Measurements from ENCODE around the gene CAPN12.
"Not testable (repeated sequence)": the region's sequence is repeated elsewhere in the genome, so short reads cannot be mapped to it uniquely, and the experiment has no call there.

CAPN12 gene

GRCh38 chr19:38770949-38771275 lies 26.6 kb upstream of the CAPN12 start:
- DNase-seq: not testable (repeated sequence)

GRCh38 chr19:38770228-38770948 lies 26.1 kb upstream of the CAPN12 start:
- not testable (repeated sequence) for DNase-seq

GRCh38 chr19:38769635-38770211 lies 25.4 kb upstream of the CAPN12 start:
- peak; percentile 90 for DNase-seq

GRCh38 chr19:38766276-38767047 lies 22.2 kb upstream of the CAPN12 start:
- no peak for DNase-seq

GRCh38 chr19:38765214-38765613 lies 20.9 kb upstream of the CAPN12 start:
- DNase-seq: no peak

- no peak for DNase-seq
Measured at GRCh38 chr19:38763795-38764220, 19.5 kb upstream of the CAPN12 start.

- DNase-seq: not testable (repeated sequence)
Measured at GRCh38 chr19:38761884-38762389, 17.7 kb upstream of the CAPN12 start.

GRCh38 chr19:38760805-38761517 lies 16.7 kb upstream of the CAPN12 start:
- DNase-seq: not testable (repeated sequence)

- no peak for DNase-seq
Measured at GRCh38 chr19:38759590-38760003, 15.3 kb upstream of the CAPN12 start.

- not testable (repeated sequence) for DNase-seq
Measured at GRCh38 chr19:38754196-38754595, 9.9 kb upstream of the CAPN12 start.

GRCh38 chr19:38753783-38754182 lies 9.5 kb upstream of the CAPN12 start:
- not testable (repeated sequence) for DNase-seq

- DNase-seq: no peak
Measured at GRCh38 chr19:38745316-38745715, 1.0 kb upstream of the CAPN12 start.

- no peak for DNase-seq
Measured at GRCh38 chr19:38744874-38745273, 600 bp upstream of the CAPN12 start.

GRCh38 chr19:38743394-38744297 lies 628 bp downstream of the CAPN12 start:
- DNase-seq: no peak

- no peak for DNase-seq
Measured at GRCh38 chr19:38742906-38743305, 1.4 kb downstream of the CAPN12 start.

- DNase-seq: no peak
Measured at GRCh38 chr19:38742296-38742695, 2.0 kb downstream of the CAPN12 start.

- DNase-seq: no peak
Measured at GRCh38 chr19:38741670-38742069, 2.6 kb downstream of the CAPN12 start.

GRCh38 chr19:38740932-38741331 lies 3.3 kb downstream of the CAPN12 start:
- no peak for DNase-seq

- DNase-seq: no peak
Measured at GRCh38 chr19:38740257-38740592, 4.0 kb downstream of the CAPN12 start.

GRCh38 chr19:38739440-38740256 lies 4.6 kb downstream of the CAPN12 start:
- DNase-seq: no peak

Data from CD4-positive, alpha-beta T cell treated with Interleukin-10 for 1 hour (primary cell).